GM12892 (cell line): ENCODE results near the gene SCYL1.

Source experiments
- POLR2A ChIP-seq: IDR thresholded peaks from 2 replicates; pipeline ENCODE4 v1.6.1; 2011; ENCODE audit warnings: low read depth, low read length, control low read depth
- POLR2AphosphoS5 ChIP-seq: IDR thresholded peaks from 2 replicates; pipeline ENCODE4 v1.6.1; 2011; ENCODE audit warnings: low read depth, low read length, control low read depth

- TF ChIP-seq POLR2AphosphoS5 (no peak), POLR2A (peak; percentile 2; the same call in 1 of the 2 replicates)
Observed at GRCh38 chr11:65538915-65539743, 14.2 kb downstream of the SCYL1 start.
